SHP77 treated with DMSO at 0.1 percent for 48 hours (cell line): ENCODE results near the gene CMIP.
"Not testable (repeated sequence)": the region's sequence is repeated elsewhere in the genome, so short reads cannot be mapped to it uniquely, and the experiment has no call there.

Source experiments
- DNase-seq: peaks from one replicate; lab custom pipeline; 2025; lab: John Stamatoyannopoulos, UW

CMIP gene

GRCh38 chr16:81686391-81687130 lies 242.0 kb downstream of the CMIP start:
- no peak for DNase-seq

- no peak for DNase-seq
Observed at GRCh38 chr16:81687131-81687456, 242.5 kb downstream of the CMIP start.

- no peak for DNase-seq
Observed at GRCh38 chr16:81688182-81688581, 243.6 kb downstream of the CMIP start.

- DNase-seq, result not testable (repeated sequence)
Observed at GRCh38 chr16:81688839-81689238, 244.2 kb downstream of the CMIP start.

- no peak for DNase-seq
Observed at GRCh38 chr16:81692021-81692420, 247.4 kb downstream of the CMIP start.

- DNase-seq, result no peak
Observed at GRCh38 chr16:81692571-81692970, 248.0 kb downstream of the CMIP start.

GRCh38 chr16:81693041-81693743 lies 248.6 kb downstream of the CMIP start:
- no peak for DNase-seq

GRCh38 chr16:81693744-81694303 lies 249.2 kb downstream of the CMIP start:
- DNase-seq, result no peak

GRCh38 chr16:81694494-81695280 lies 250.1 kb downstream of the CMIP start:
- DNase-seq, result no peak

- no peak for DNase-seq
Observed at GRCh38 chr16:81695321-81696165, 250.9 kb downstream of the CMIP start.

GRCh38 chr16:81696166-81696960 lies 251.8 kb downstream of the CMIP start:
- DNase-seq, result no peak

- peak; percentile 12 for DNase-seq
Observed at GRCh38 chr16:81696961-81697615, 252.5 kb downstream of the CMIP start.

GRCh38 chr16:81697616-81698309 lies 253.2 kb downstream of the CMIP start:
- no peak for DNase-seq

GRCh38 chr16:81698310-81698641 lies 253.7 kb downstream of the CMIP start:
- DNase-seq, result no peak

- DNase-seq, result no peak
Observed at GRCh38 chr16:81699596-81699995, 255.0 kb downstream of the CMIP start.

GRCh38 chr16:81700071-81700779 lies 255.6 kb downstream of the CMIP start:
- no peak for DNase-seq

- no peak for DNase-seq
Observed at GRCh38 chr16:81700780-81701165, 256.2 kb downstream of the CMIP start.

GRCh38 chr16:81701296-81701970 lies 256.8 kb downstream of the CMIP start:
- DNase-seq, result no peak

GRCh38 chr16:81702506-81702905 lies 257.9 kb downstream of the CMIP start:
- DNase-seq, result no peak
